Measurements from ENCODE around the gene RBMS1. TPM values are rescaled to one million over a fixed set of nuclear protein-coding genes. Genes with fewer than 3 reads are reported as not detected.

RBMS1 gene
- total RNA-seq, 1 experiment from 2014 or later: 86.6 TPM

DNA sequence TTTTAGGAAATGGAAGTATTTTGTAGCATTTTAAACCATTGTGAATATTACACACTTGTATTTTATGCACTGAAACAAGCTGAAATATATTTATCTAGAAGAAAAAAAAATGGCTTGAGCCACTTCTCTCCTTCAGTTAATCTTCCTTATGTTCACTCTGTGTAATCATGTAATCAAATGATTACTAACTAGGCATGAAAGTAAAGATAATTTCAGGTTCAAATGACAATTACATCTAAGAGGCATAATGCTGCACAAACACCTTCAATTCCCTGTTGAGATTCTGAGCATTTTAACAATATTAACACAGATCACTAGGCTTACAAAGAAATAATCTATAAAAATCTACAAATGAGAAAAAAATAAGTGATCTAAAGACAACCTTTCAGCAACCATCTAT, 173.9 kb downstream of the RBMS1 start:
- no peaks in the 10 kb centered on the region for H3K27me3 ChIP-seq
- no peaks in the 10 kb centered on the region for H3K9me3 ChIP-seq (replicated peaks)
- no peaks in the 10 kb centered on the region for H3K4me1 ChIP-seq
- no peak overlapping the region for H3K4me3 ChIP-seq
- no peaks in the 10 kb centered on the region for H3K36me3 ChIP-seq
- H3K27ac ChIP-seq: no peak overlapping the region
- no peak for DNase-seq

DNA sequence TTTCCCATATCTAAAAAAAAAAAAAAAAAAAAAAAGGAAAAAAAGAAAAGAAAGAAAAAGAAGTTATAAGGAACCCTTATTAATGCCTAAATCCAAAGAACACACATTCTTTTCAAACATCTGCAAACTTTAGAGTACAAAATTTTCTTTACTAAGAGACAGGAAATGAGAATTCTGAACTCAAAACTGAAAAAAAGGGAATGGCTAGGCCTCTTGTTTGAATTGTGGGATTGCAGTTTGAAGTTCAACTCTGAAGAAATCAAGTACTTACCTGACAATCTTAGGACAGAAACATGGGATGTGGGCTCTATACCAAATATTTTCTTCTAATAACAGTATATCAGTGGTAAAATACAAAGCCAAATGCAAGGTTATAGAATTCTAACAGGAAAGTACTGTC, 175.4 kb downstream of the RBMS1 start:
- Histone ChIP-seq H3K36me3 (no peaks in the 10 kb centered on the region), H3K27ac (no peak overlapping the region), H3K9me3 (replicated peaks) (no peaks in the 10 kb centered on the region), H3K4me1 (0 out of 2 replicates have a peak, but pooled peaks cover under 1% of the 10 kb centered on the region), H3K27me3 (no peaks in the 10 kb centered on the region), H3K4me3 (no peak overlapping the region)
- DNase-seq: no peak

DNA sequence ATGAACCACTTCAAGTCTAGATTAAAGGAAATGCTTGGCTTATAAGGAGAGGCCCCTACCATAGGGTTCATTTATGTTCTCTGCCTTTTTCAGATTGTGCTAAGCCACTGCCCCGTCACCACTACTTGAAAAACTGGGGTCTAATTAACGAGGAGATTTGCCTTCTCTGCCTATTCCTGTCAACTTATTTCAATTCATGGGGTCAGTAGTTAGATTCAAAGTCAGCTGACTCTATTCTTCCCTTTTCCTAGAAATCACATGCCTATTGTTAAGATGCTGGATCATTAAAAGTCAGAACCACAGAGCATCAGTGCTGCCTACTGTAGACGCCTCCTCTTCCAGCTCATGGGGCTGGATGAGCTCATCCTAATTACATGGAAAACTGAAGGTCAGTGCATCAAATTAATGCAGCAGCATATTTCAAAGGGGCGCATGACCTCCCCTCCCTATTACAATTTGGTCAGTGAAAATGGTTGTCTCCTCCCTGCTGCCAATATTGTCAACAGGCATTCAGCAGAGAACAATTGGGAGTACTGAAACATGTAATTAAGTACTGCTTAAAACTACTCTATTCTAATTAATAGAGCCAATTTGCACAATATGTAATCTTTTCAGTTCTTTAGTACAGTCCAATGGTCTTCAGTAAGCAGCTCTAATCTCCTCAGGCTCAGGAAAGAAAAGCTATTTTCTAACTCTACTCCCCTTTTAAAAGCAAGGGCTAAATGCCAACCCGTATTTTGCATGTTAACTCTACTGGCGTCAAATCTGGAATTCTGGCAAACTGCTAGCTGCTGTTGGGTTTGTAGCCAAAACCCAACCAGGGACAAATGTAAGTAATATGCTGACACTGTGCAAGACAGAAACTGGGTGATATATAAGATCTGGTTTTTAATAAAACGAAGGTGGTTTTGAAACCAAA, 176.2 kb downstream of the RBMS1 start:
- H3K27me3 ChIP-seq: no peaks in the 10 kb centered on the region
- DNase-seq: no peak
- H3K27ac ChIP-seq: no peak overlapping the region
- H3K4me3 ChIP-seq: no peak overlapping the region
- H3K36me3 ChIP-seq: peaks cover 1% of the 10 kb centered on the region; the same call in 1 of the 2 replicates
- H3K4me1 ChIP-seq: 0 out of 2 replicates have a peak, but pooled peaks cover 5% of the 10 kb centered on the region
- H3K9me3 ChIP-seq (replicated peaks): no peaks in the 10 kb centered on the region

DNA sequence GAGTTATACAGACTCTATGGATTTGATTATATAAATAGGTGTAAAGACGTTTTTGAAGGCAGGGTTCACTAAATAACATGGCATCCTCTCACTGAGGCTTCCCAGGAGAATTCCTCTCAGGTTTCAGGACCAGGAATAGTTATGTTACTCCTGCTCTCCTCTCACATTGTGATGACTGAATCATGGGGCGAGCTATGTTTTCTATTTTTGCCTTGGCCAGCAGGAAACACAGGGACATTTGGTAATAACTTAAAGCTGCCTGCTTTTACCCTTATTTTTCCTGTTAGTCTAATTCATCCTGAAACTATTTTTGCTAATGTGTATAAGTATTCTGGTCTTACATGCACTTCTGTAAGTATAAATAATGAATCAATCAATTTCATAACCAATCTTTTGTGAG, 178.3 kb downstream of the RBMS1 start:
- H3K27ac ChIP-seq: no peak overlapping the region

DNA sequence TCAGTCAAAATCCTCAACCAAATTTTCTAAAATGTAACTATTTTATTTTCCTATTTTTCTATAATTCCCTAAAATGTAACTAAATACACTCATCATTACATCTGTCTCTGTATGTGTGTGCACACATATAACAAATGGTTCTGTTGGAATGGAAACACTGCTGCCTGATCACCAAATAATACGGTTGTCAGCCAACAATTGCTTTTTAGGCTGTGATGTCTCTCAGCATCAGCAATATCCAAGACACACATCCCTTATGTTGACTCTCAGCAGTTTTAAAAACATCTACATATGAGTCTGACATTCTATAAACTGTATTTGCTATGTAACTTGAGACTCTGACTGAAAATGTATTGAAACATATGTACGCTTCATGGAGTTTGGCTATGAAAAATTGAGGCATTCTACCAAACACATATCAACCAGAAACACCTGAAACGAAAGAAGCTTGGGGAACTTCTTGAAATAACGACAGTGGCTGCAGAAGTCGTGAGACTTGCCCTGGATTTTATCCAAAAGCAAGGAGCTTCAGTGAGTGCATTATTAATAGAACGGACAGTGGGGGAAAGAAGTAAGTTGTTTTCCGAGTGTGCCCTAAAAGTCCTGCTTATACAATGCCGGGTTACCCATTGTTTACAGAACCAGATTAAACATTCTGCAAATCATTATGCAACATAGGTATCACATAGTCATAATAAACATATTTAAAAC, 183.3 kb downstream of the RBMS1 start:
- Histone ChIP-seq H3K4me1 (peaks cover 12% of the 10 kb centered on the region), H3K27ac (no peak overlapping the region), H3K36me3 (peaks cover 22% of the 10 kb centered on the region), H3K9me3 (replicated peaks) (no peaks in the 10 kb centered on the region), H3K27me3 (no peaks in the 10 kb centered on the region), H3K4me3 (no peak overlapping the region)
- DNase-seq: no peak

More for the DNA sequence above, 178.3 kb downstream of the RBMS1 start:
- DNase-seq: no peak
- H3K4me1 ChIP-seq: 0 out of 2 replicates have a peak, but pooled peaks cover 5% of the 10 kb centered on the region
- H3K36me3 ChIP-seq: peaks cover 10% of the 10 kb centered on the region
- no peaks in the 10 kb centered on the region for H3K9me3 ChIP-seq (replicated peaks)
- H3K27me3 ChIP-seq: no peaks in the 10 kb centered on the region
- H3K4me3 ChIP-seq: no peak overlapping the region

DNA sequence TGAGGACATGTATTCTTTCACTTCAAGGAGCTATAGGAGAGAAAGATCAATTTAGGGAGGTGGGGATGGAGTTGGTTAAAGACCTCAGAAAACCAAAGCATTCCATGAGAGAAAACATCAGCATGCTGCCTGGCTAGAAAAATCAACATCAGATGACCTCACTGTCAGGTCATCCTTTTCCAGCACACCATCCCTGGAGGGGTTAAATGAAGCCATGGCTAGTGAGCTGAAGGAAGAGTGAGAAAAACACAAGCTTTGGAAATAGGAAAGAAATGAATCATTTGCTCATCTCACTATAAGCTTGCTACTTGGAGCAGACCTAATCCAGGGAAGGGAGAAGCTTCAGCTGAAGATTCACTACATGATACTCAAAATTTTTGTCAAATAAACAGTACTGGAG, 184.0 kb downstream of the RBMS1 start:
- H3K9me3 ChIP-seq (replicated peaks): no peaks in the 10 kb centered on the region
- no peak for DNase-seq
- peaks cover 12% of the 10 kb centered on the region for H3K4me1 ChIP-seq
- H3K36me3 ChIP-seq: peaks cover 22% of the 10 kb centered on the region
- H3K27me3 ChIP-seq: no peaks in the 10 kb centered on the region
- H3K27ac ChIP-seq: no peak overlapping the region
- H3K4me3 ChIP-seq: no peak overlapping the region

DNA sequence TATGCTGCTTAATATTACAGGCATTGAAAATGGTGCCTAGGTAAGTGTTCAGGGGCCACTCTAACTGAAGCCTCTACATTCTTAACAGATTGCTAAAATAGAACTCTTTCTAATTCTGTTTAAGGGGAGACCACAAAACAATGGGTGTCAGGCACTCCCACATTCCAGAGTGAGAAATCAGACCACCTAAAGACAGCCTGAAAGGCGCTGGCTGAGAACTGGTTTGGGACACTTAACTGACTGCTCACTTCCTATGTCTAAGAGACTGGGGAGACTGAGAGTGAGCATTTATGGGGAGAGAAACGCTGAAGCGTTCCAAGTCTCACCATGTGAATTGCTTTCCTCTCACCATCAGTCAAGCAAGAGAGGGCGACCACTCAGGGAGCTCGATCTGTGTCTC, 184.7 kb downstream of the RBMS1 start:
- no peak overlapping the region for H3K4me3 ChIP-seq
- H3K27ac ChIP-seq: no peak overlapping the region
- no peak for DNase-seq
- H3K9me3 ChIP-seq (replicated peaks): no peaks in the 10 kb centered on the region
- H3K4me1 ChIP-seq: peaks cover 12% of the 10 kb centered on the region
- no peaks in the 10 kb centered on the region for H3K27me3 ChIP-seq
- H3K36me3 ChIP-seq: peaks cover 27% of the 10 kb centered on the region

DNA sequence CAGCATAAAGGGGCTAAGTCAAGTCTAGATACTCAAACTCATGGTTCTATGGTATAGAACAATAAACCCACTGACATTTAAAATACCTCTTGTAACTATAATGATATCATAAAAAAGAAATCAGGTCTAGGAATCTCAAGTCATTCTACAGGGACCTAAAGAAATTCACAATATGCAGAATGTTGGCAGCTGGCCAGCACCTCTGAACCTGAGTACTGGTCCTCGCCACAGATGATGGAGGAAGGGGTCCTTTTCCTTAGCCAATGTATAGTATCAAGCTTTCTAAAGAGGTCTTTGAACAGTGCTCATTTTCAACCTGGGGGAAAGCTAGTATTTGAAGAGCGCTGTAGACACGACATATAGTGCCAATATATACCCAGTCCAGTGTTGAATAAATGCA, 185.1 kb downstream of the RBMS1 start:
- no peak for DNase-seq
- no peak overlapping the region for H3K4me3 ChIP-seq
- H3K27ac ChIP-seq: no peak overlapping the region
- peaks cover 27% of the 10 kb centered on the region for H3K36me3 ChIP-seq
- no peaks in the 10 kb centered on the region for H3K27me3 ChIP-seq
- no peaks in the 10 kb centered on the region for H3K9me3 ChIP-seq (replicated peaks)
- peaks cover 12% of the 10 kb centered on the region for H3K4me1 ChIP-seq

DNA sequence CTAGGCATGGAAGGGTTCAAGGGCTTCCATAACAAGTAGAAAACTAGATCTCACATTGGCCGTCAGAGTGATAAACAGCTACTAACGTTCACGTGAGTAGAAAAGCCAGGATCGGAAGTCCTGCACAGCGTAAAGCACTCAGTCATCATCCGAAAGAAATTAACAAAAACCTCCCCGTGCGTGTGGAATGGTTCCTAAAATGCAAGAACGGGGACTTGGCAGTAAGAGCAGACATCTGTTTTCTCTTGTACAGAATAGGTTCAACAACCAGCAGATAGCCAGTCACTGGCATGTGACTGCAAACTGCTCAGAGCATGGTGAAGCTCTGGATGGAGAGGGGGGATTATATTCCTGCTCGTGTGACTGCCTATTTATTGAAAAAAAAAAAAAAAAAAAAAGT, 186.6 kb downstream of the RBMS1 start:
- Histone ChIP-seq H3K4me3 (no peak overlapping the region), H3K9me3 (replicated peaks) (no peaks in the 10 kb centered on the region), H3K27ac (no peak overlapping the region), H3K4me1 (peaks cover 7% of the 10 kb centered on the region), H3K27me3 (no peaks in the 10 kb centered on the region), H3K36me3 (peaks cover 30% of the 10 kb centered on the region)
- no peak for DNase-seq

DNA sequence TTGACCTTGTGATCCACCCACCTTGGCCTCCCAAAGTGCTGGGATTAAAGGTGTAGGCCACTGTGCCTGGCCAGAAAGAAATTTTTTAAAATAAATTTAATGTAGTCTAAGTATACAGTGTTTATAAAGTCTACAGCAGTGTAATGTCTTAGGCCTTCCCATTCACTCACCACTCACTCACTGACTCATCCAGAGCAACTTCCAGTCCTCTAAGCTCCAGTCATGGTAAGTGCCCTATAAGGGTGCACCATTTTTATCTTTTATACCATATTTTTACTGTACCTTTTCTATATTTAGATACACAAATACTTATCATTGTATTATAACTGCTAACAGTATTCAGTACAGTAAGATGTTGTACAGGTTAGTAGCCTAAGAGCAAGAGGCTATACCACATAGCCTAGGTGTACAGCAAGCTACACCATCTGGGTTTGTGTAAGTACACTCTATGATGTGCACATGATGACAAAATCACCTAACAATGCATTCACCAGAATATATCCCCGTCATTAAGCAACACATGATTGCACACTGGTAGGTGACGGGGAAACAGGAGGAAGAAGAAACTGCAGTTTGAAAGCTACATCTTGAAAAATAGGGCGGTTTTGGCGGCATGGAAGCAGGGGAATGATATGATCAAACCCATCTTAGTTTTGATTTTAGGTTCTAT, 188.4 kb downstream of the RBMS1 start:
- Histone ChIP-seq H3K36me3 (peaks cover 29% of the 10 kb centered on the region), H3K27ac (no peak overlapping the region), H3K4me3 (no peak overlapping the region), H3K27me3 (no peaks in the 10 kb centered on the region), H3K4me1 (peaks cover 7% of the 10 kb centered on the region), H3K9me3 (replicated peaks) (no peaks in the 10 kb centered on the region)
- DNase-seq: no peak

DNA sequence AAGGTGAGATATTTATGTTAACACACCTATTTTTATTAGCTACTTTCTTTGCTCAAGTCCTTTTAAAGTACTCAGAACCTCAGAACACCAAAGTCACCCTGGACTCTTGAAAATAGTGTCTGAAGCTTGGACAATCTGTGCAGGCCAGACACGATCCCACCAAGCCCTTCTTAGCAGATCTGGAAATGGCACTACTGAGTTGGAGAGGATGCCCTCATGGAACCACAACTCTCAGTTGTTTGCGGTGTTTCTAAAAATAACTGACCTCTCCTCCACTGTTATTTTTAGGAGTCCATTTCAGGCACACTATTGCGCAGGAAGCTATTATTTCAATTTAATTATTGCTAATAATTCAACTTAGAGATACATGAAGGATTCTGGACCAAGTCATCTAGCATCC, 190.1 kb downstream of the RBMS1 start:
- DNase-seq: no peak
- Histone ChIP-seq H3K4me3 (no peak overlapping the region), H3K36me3 (peaks cover 31% of the 10 kb centered on the region), H3K9me3 (replicated peaks) (no peaks in the 10 kb centered on the region), H3K4me1 (no peaks in the 10 kb centered on the region), H3K27ac (no peak overlapping the region), H3K27me3 (no peaks in the 10 kb centered on the region)

DNA sequence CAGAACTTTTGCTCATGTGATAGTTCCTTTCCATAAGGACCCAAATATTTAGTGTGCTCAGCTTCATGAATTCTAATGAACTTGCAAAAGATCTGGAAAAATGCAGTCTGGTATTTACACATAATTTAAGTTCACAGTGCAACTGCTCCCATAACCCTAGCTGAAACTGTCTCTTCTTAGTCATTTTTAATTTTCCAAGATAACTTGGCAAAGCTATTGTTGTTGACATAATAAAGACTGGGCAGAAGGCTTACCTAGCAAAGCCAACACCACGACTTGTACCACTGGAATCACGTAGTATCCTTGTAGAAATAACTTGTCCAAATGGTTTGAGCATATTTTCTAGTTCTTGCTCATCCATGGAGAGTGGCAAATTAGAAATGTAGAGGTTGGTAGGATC, 190.5 kb downstream of the RBMS1 start:
- no peak overlapping the region for H3K27ac ChIP-seq
- H3K27me3 ChIP-seq: no peaks in the 10 kb centered on the region
- peaks cover 31% of the 10 kb centered on the region for H3K36me3 ChIP-seq
- no peak overlapping the region for H3K4me3 ChIP-seq
- no peaks in the 10 kb centered on the region for H3K4me1 ChIP-seq
- no peaks in the 10 kb centered on the region for H3K9me3 ChIP-seq (replicated peaks)
- no peak for DNase-seq

DNA sequence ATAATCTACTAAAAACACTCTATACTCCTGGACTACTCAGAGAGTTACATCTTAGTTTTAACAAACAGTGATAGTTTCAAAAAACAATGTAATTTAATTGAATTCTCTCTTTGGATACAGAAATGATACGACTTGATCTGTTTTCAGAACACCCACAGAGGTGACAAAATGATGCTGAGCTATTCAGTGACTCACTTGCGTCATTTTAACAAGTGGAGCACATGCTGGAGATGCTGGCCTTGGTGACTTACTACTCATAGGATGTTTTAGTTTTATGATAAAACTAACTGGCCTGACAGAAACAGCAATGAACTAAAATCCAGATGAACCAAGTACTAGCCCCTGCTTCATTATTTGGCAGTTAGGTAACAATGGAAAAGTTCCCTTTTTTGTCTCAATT, 192.2 kb downstream of the RBMS1 start:
- Histone ChIP-seq H3K27me3 (no peaks in the 10 kb centered on the region), H3K4me3 (no peak overlapping the region), H3K9me3 (replicated peaks) (no peaks in the 10 kb centered on the region), H3K27ac (no peak overlapping the region), H3K4me1 (no peaks in the 10 kb centered on the region), H3K36me3 (peaks cover 28% of the 10 kb centered on the region)
- no peak for DNase-seq

DNA sequence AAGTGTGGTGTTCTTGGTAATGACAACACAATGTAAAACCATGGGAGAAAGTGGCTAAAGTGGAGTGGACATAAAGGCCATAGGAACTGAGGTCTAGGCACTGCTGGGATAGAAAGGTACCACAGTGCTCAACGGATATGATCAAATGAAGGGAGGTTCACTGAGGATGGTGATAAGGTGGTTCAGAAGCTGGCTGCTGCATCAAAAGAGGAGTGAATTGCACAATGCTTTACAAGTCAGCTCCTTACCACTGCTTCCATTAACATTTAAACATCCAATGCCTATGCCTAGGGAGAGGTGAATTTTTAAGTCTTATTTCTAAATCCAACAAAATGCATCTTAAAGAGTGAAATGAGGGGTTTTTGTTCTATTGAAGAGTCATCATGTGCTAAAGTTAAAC, 193.4 kb downstream of the RBMS1 start:
- Histone ChIP-seq H3K27ac (no peak overlapping the region), H3K36me3 (peaks cover 24% of the 10 kb centered on the region), H3K9me3 (replicated peaks) (no peaks in the 10 kb centered on the region), H3K4me3 (no peak overlapping the region), H3K27me3 (no peaks in the 10 kb centered on the region), H3K4me1 (no peaks in the 10 kb centered on the region)
- no peak for DNase-seq

DNA sequence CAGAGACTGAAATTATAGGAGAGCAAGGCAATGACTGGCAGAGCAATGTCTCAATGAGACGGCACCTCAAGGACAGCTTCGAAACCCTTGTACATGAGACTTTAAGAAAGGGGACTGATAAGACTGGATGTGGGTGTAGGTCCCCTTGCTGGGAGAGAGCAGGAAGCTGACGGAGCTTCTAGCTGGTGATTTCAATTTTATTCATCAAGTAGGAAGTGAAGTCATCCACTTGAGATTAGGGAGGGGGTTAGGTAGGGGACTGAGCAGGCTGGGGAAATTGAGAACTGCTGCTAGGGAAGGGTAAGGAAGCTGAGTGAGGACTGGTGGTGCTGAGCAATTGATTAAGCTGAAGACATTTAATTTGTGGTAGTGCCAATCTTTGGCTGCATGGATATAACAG, 194.1 kb downstream of the RBMS1 start:
- no peaks in the 10 kb centered on the region for H3K4me1 ChIP-seq
- no peak for DNase-seq

More for the DNA sequence above, 194.1 kb downstream of the RBMS1 start:
- H3K4me3 ChIP-seq: no peak overlapping the region
- H3K27me3 ChIP-seq: no peaks in the 10 kb centered on the region
- H3K27ac ChIP-seq: no peak overlapping the region
- H3K36me3 ChIP-seq: peaks cover 26% of the 10 kb centered on the region
- H3K9me3 ChIP-seq (replicated peaks): no peaks in the 10 kb centered on the region
